Astrocyte of the cerebellum (primary cell): ENCODE data around the gene TELO2.

Experiments
- DNase-seq: peaks from one replicate; pipeline ENCODE4 v3.0.0-alpha.2; 2011; ENCODE audit warnings: low read depth
- H3K4me3 ChIP-seq: 2 replicates; pipeline ENCODE4 v1.5.1; 2011; ENCODE audit warnings: mild to moderate bottlenecking, low read depth, low read length, moderate library complexity
- CTCF ChIP-seq: IDR thresholded peaks from 2 replicates; pipeline ENCODE4 v1.5.1; 2012; ENCODE audit warnings: low read length, low read depth, moderate library complexity, mild to moderate bottlenecking; ENCODE audit errors: missing control alignments
- in situ Hi-C: cut with HindIII; loops from 2 replicates; pipeline ENCODE4 v1.10.0; 2017; ENCODE audit warnings: low sequenced_read_pairs

Gene TELO2

GRCh38 chr16:1553946-1554825 lies 61.0 kb downstream of the TELO2 start:
- no peak for DNase-seq
- H3K4me3 ChIP-seq, result no peak overlapping the region
- no peak for TF ChIP-seq CTCF
- in situ Hi-C loops, result no loop called here

GRCh38 chr16:1554826-1555445 lies 61.8 kb downstream of the TELO2 start:
- in situ Hi-C loops, result no loop called here
- no peak for TF ChIP-seq CTCF
- DNase-seq, result no peak
- no peak overlapping the region for H3K4me3 ChIP-seq

GRCh38 chr16:1556254-1556653 lies 63.1 kb downstream of the TELO2 start:
- no peak overlapping the region for H3K4me3 ChIP-seq
- no peak for DNase-seq

GRCh38 chr16:1557074-1557473 lies 63.9 kb downstream of the TELO2 start:
- no peak for TF ChIP-seq CTCF
- no peak overlapping the region for H3K4me3 ChIP-seq
- no peak for DNase-seq
- in situ Hi-C loops, result no loop called here

More at GRCh38 chr16:1556254-1556653, 63.1 kb downstream of the TELO2 start:
- no peak for TF ChIP-seq CTCF
- in situ Hi-C loops, result no loop called here

GRCh38 chr16:1557576-1557975 lies 64.4 kb downstream of the TELO2 start:
- DNase-seq, result no peak
- in situ Hi-C loops, result no loop called here
- TF ChIP-seq CTCF, result no peak
- no peak overlapping the region for H3K4me3 ChIP-seq

GRCh38 chr16:1559446-1559975 lies 66.4 kb downstream of the TELO2 start:
- in situ Hi-C loops, result no loop called here
- no peak for TF ChIP-seq CTCF

More at GRCh38 chr16:1559446-1559975, 66.4 kb downstream of the TELO2 start:
- H3K4me3 ChIP-seq, result no peak overlapping the region
- no peak for DNase-seq
